Measurements from ENCODE around the gene TMEM116. TPM values are rescaled to one million over a fixed set of nuclear protein-coding genes. Genes with fewer than 3 reads are reported as not detected.

Gene TMEM116
- polyA plus RNA-seq, 1 donor (not counting 4 experiments of a cell fraction or from before 2014, with no cell fraction given) = 7.7 TPM

DNA sequence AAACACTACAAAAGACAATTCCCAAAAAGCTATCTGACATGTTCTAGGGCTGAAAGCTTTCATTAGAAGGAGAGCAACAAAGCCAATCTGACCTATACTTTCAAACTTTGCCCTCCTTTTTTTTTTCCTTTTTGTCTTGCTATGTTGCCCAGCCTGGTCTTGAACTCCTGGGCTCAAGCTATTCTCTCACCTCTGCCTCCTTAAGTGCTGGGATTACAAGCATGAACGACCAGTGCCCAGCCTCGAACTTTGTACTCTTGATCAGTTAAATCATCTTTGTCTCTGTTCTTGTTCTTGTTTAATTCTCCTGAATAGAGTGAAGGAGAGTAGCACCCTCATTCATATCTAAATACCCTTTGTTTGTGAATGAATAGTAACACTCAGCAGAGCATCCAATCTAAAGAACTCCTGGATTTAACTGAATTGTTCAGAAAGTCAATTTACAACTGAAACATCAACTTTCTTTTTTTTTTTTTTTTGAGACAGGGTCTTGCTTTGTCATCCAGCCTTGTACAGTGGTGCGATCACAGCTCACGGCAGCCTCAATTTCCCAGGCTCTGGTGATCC lies 22.3 kb upstream of the TMEM116 start:
- dilution Hi-C loops (cut with MboI; ENCODE audit: extremely low pct_ligation_motif_present, low sequenced_read_pairs) = no loop called here
- no peak overlapping the region for H3K4me2 ChIP-seq (ENCODE audit: control insufficient read depth, extremely low read depth, insufficient read depth, low read depth, low read length)
- H3K36me3 ChIP-seq (ENCODE audit: control insufficient read depth in 2 of 2, extremely low read depth in 1 of 2, insufficient read depth in 2 of 2, low read length in 2 of 2) = peaks cover 16 to 31% of the 10 kb centered on the region in 2 experiments
- no peaks in the 10 kb centered on the region for H3K79me2 ChIP-seq (ENCODE audit: control insufficient read depth, insufficient read depth, low read length)
- H3K9me3 ChIP-seq (ENCODE audit: control insufficient read depth, low read depth, low read length) = no peaks in the 10 kb centered on the region
- no peaks in the 10 kb centered on the region for H3K9me1 ChIP-seq (ENCODE audit: control insufficient read depth, extremely low read depth, insufficient read depth, low read length)
- no peaks in the 10 kb centered on the region for H4K20me1 ChIP-seq (ENCODE audit: control insufficient read depth, extremely low read depth, insufficient read depth, low read length)
- H3K4me3 ChIP-seq (ENCODE audit: control insufficient read depth in 2 of 3, extremely low read depth in 1 of 3, insufficient read depth in 2 of 3, low read depth in 1 of 3, low read length in 3 of 3) = no peak overlapping the region
- no peak overlapping the region for H2AFZ ChIP-seq (ENCODE audit: control insufficient read depth, low read length)
- no peaks in the 10 kb centered on the region for H3K4me1 ChIP-seq (ENCODE audit: control insufficient read depth, extremely low read depth, insufficient read depth, low read length)
- no peaks in the 10 kb centered on the region for H3K27me3 ChIP-seq (ENCODE audit: control insufficient read depth, extremely low read depth, insufficient read depth, low read length)
- no peak for TF ChIP-seq EZH2 (IDR thresholded peaks at IDR 0.05; ENCODE audit: low read length)
- TF ChIP-seq, protein P1, sequence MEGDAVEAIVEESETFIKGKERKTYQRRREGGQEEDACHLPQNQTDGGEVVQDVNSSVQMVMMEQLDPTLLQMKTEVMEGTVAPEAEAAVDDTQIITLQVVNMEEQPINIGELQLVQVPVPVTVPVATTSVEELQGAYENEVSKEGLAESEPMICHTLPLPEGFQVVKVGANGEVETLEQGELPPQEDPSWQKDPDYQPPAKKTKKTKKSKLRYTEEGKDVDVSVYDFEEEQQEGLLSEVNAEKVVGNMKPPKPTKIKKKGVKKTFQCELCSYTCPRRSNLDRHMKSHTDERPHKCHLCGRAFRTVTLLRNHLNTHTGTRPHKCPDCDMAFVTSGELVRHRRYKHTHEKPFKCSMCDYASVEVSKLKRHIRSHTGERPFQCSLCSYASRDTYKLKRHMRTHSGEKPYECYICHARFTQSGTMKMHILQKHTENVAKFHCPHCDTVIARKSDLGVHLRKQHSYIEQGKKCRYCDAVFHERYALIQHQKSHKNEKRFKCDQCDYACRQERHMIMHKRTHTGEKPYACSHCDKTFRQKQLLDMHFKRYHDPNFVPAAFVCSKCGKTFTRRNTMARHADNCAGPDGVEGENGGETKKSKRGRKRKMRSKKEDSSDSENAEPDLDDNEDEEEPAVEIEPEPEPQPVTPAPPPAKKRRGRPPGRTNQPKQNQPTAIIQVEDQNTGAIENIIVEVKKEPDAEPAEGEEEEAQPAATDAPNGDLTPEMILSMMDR (optimal IDR thresholded peaks at IDR 0.05 in 1 of 3, IDR thresholded peaks at IDR 0.05 in 1 of 3, conservative IDR thresholded peaks at IDR 0.05 in 1 of 3; ENCODE audit: extremely low read depth in 1 of 3, insufficient read depth in 2 of 3, low read length in 3 of 3) = no peak
- H3K27ac ChIP-seq (ENCODE audit: control insufficient read depth, insufficient read depth, low read length) = no peak overlapping the region
- FAIRE-seq = no peak
- DNase-seq (ENCODE audit: low read depth, low spot score) = no peak
- H3K9ac ChIP-seq (ENCODE audit: control insufficient read depth, extremely low read depth, insufficient read depth, low read length) = no peak overlapping the region

DNA sequence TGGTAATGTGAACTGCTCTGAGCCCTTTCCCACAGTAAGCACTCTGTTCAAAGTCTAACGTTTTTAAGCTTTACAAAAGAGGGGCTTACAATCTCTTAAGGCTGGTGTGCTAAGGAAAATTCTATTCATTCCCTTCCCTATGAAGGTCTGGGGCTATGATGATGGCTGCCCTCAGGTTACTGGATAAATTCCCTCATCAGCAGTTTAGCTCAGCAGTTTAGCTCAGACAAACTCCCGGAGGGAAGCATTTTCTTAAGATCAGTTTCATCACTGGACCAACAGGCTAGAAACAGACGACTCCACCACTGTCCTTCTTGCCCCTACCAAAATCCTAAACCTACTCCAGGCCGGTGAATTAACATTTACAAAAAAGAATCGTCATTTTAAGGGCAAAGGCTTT lies 19.3 kb upstream of the TMEM116 start:
- dilution Hi-C loops (cut with MboI; ENCODE audit: extremely low pct_ligation_motif_present, low sequenced_read_pairs) = no loop called here
- Histone ChIP-seq H3K9ac (ENCODE audit: control insufficient read depth, extremely low read depth, insufficient read depth, low read length) (no peak overlapping the region), H3K79me2 (ENCODE audit: control insufficient read depth, insufficient read depth, low read length) (no peaks in the 10 kb centered on the region), H3K4me1 (ENCODE audit: control insufficient read depth, extremely low read depth, insufficient read depth, low read length) (no peaks in the 10 kb centered on the region), H3K4me3 (ENCODE audit: control insufficient read depth in 2 of 3, extremely low read depth in 1 of 3, insufficient read depth in 2 of 3, low read depth in 1 of 3, low read length in 3 of 3) (no peak overlapping the region), H4K20me1 (ENCODE audit: control insufficient read depth, extremely low read depth, insufficient read depth, low read length) (no peaks in the 10 kb centered on the region), H2AFZ (ENCODE audit: control insufficient read depth, low read length) (no peak overlapping the region), H3K9me1 (ENCODE audit: control insufficient read depth, extremely low read depth, insufficient read depth, low read length) (no peaks in the 10 kb centered on the region), H3K4me2 (ENCODE audit: control insufficient read depth, extremely low read depth, insufficient read depth, low read depth, low read length) (no peak overlapping the region), H3K36me3 (ENCODE audit: control insufficient read depth in 2 of 2, extremely low read depth in 1 of 2, insufficient read depth in 2 of 2, low read length in 2 of 2) (peaks cover 19 to 28% of the 10 kb centered on the region in 2 experiments), H3K27me3 (ENCODE audit: control insufficient read depth, extremely low read depth, insufficient read depth, low read length) (no peaks in the 10 kb centered on the region), H3K9me3 (ENCODE audit: control insufficient read depth, low read depth, low read length) (no peaks in the 10 kb centered on the region), H3K27ac (ENCODE audit: control insufficient read depth, insufficient read depth, low read length) (no peak overlapping the region)
- DNase-seq (ENCODE audit: low read depth, low spot score) (no peak), FAIRE-seq (no peak)
- no peak for TF ChIP-seq EZH2 (IDR thresholded peaks at IDR 0.05; ENCODE audit: low read length)
- TF ChIP-seq, protein P1 (optimal IDR thresholded peaks at IDR 0.05 in 1 of 3, IDR thresholded peaks at IDR 0.05 in 1 of 3, conservative IDR thresholded peaks at IDR 0.05 in 1 of 3; ENCODE audit: extremely low read depth in 1 of 3, insufficient read depth in 2 of 3, low read length in 3 of 3) = no peak
